ENCODE data around the gene CCDC192.
"Not testable (repeated sequence)": the region's sequence is repeated elsewhere in the genome, so short reads cannot be mapped to it uniquely, and the experiment has no call there.

Gene CCDC192, protein sequence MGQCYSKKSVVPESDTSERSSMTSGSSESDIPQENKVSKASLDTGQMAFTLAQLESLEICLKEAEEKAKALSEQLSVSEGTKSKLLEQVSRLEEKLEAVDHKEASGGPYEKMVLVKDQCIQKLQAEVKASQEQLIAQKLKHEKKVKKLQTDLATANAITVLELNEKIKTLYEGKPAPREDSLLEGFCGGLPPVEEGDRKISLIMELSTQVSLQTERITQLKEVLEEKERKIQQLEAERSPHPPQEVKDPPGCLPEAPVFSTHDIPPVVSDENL

DNA sequence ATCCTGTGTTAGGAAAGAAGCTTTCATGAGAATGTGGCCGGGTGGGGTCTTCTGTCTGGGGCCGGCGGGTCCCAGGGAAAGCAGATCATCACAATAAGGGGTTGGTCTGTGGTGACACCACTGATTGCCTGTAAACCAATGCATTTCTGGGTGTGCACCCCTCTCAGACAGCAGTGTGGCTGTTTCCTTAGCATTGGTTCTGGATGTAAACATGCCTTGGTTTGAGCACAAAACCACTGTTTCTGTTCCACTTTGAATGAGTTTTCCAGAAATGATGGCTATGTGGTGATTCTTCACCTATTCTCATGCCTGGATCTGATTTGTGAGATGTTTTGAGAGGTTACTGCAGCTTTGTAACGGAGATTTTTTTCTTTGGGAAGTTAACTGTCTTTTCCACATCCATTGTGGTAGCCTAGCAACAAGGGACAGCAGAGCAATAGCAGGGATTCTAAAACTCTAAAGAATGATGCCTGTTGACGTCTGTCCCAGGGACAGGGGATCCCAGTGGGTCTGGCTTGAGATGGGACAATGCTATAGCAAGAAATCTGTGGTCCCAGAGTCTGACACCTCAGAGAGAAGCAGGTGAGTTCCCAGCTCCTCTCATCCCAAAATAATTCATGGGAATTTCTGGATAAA lies at the start of gene CCDC192:
TSS of gene CCDC192 (plus strand) at position 466 of the 636 bp plus-strand sequence. CDS start at position 521, 55 bp downstream.
- DNase-seq (ENCODE audit: low spot score) = no peak

DNA sequence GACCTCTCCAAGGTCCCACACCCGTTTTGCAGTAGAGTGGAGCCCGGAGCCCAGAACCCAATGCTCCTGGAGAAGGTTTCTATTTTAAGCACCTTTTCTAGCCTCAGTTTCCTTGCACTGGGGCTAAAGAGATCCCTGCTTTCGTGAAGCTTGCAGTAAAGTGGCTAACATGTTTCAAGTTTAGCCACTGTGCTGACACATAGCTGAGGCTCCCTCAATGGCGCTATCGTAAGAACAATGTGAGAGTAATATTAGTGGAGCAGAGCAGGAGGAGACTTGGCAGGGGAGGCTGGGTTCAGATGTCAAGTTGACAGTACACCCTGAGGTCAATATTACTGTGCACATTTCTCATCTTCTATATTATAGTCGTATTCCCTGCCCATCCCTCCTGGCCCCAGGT lies 46.4 kb upstream of the CCDC192 start:
- no peak for DNase-seq (ENCODE audit: low spot score)

DNA sequence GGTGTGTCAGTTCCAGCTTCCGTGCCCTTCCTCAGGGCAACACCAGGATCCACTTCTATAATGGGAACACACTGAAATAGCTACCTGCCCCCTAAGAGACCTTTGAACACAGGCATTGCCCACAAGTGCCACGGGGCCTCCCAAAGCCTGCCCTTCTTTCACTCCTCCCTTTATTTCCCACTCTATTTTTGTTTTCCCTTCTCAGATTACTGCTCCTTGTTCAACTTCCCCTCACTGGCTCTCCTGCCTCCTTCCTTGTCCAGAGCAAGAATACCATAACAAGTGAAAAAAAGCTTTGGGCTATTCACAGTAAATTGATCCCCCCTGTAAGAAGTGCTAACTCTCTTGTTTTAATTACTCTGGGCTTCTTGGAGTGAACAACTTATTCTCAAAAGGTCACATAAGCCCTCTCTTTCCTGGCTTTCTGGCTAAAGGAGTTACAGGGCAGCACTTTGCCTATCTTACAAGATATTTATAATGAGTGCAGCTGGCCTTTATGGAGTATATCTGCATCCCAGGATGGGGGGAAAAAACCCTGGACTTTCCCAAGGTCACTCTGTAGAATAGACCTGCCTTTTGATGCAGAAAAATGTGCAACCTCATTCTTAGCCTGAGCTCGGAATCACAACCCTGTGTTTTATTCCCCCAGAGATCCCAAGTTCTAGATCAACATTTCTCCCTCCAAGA lies 43.0 kb upstream of the CCDC192 start:
- peak; percentile 14 for DNase-seq (ENCODE audit: low spot score)

DNA sequence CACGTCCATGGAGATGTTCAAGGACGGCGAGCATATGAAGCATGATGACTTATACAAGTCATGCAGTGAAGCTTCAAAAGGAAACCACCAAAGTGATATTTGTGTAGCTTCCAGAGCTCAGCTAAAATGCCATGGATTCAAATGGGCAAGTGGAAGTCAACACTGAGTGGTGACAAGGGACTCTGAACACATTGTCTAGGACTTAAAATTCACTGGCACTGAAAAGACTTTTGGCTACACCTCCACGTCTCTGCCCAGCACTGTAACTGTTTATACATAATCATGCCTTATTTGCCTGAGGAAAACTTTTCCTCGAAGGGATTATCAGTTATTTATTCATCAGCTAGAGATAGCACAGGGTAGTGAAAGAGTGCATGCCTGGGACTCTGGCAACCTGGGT lies 39.1 kb upstream of the CCDC192 start:
- DNase-seq (ENCODE audit: low spot score) = no peak

DNA sequence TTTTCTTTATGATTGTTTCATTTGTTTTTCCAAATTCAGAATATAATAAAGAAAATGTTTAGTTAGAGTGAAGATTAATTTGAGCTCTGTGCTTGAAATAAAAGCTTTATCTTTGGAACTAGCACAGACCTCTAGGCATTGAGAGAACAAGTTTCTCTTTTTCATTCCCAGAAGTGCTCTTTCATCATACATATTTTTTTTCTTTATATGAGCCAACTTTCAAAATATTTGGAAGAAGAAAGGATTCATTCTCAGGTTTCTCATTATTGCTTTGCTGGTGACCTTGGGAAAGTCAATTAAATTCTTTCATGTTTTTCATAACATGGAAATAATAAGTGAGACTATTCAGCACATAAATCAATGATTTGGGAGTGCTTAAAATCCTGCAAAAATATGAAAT lies 37.5 kb upstream of the CCDC192 start:
- DNase-seq (ENCODE audit: low spot score) = no peak

DNA sequence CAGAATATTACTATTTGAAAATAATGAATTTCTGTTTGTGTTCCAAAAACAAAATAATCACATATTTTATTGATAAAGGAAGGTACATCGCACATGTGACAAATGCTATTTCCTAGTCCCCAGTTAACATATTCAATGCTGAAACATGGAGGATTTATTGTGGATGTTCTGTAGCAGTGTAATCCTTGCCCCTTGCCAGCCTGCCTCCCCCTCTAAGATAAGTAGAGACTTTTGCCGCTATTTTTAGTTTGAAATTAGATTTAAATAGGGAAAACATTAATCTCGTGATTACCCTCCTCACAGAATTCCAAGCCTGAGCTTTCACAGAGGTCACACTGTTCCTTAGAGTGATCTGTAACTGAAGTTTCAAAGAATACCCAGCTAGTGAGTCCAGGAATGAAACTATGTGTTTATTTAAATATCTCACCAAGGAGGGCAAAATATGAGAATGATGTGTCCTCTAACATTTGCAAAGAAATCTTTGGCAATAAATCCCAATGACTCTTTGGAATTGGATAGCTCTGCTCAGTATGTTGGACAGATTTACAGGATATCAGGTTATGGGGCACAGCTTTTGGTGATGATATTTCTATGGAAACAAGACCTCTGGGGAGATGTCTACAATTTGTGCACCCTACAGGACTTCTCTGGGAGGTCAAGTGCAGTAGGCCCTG lies 37.0 kb upstream of the CCDC192 start:
- DNase-seq (ENCODE audit: low spot score) = no peak

DNA sequence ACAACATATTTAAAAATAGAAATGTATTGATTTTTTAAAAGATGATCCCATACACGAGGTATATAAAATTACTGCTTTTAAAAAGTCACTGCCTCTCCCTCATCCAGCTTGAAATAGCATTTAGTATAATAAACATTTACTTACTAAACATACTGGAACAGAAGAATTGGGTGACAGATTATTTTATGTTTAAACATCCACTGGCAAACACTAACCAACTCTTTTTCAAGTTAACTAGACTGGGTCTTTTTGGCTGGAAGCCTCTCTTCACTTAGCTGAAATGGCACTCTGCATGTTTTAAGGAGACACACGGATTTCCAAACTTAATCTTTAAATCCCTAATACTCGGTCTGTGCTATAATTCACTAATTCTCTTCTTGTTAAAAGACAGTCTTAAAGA lies 35.3 kb upstream of the CCDC192 start:
- no peak for DNase-seq (ENCODE audit: low spot score)

DNA sequence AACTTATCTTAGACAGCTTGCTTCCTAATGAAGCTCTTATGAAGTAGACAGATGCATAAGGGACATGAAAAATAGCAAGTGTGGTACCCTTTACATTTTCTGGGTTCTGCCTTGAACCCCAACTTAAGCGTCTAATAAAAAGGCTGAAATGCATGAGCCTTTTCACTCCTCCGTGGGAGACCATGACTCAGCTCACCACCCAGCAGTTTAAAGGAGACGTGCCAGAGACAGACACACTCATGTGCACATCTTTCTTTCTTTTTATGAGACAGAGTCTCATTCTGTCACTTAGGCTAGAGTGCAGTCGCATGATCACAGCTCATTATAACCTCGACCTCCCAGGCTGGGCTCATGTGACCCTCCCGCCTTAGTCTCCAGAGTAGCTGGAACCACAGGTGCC lies 32.0 kb upstream of the CCDC192 start:
- DNase-seq (ENCODE audit: low spot score) = no peak

DNA sequence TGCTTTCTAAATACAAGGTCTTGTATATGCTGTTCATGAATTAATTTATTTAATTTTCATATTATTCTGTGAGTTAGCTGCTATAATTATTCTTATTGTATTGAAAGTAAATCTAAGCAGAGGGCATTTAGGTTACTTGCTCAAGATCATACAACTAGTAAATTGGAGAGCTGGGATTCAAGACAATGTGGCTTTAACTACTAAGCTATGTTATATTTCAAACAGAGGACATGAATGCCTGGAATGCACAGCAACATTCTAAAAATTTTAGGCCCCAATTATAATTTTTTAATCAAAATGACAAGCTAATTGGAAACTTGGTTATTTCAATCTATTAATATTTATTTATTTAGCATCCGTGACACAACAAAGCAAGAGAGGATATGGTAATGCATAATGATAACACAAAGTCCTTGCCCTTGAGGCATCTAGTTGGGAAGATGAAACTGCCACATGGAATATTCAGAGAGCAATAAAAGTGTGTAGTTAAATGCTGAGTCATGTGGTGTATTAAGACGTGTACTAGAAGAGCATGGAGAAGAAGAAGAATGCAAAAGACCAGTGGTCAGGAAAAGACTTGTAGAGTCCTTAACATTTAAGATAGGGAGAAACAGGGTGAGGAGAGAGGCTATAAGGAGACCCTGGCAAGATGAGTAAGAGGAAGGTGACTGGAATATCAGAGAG lies 29.9 kb upstream of the CCDC192 start:
- no peak for DNase-seq (ENCODE audit: low spot score)

DNA sequence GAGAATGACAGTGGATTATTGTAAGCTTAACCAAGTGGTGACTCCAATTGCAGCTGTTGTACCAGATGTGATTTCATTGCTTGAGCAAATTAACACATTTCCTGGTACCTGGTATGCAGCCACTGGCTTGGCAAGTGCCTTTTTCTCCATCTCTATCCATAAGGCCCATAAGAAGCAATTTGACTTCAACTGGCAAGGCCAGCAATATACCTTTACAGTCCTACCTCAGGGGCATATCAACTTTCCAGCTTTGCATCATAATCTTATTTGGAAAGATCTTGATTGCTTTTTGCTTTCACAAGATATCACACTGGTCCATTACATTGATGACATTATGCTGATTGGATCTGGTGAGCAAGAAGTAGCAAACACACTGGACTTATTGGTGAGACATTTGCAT lies 26.2 kb upstream of the CCDC192 start:
- DNase-seq (ENCODE audit: low spot score) = not testable (repeated sequence)

DNA sequence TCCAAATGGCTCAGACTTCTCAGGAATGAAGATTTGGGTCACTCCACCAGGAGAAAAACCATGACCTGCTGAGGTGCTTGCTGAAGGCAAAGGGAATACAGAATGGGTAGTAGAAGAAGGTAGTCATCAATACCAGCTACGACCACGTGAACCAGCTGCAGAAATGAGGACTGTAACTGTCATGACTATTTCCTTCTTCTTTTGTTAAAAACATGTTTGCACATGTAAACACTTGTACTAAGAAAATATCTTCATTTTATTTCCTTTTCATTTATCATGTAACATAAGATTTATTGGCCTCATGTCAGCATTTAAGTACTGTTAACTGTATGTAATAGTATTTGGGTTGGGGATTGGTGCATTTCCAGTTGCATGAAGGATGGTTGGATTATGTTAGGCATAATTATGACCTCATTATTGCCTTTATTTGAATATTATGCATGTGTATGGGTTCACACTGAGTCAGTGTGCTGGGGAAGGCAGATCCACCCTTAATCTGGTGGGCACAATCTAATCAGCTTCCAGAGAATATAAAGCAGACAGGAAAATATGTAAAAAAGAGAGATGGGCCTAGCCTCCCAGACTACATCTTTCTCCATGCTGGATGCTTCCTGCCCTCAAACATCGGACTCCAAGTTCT lies 23.4 kb upstream of the CCDC192 start:
- not testable (repeated sequence) for DNase-seq (ENCODE audit: low spot score)

DNA sequence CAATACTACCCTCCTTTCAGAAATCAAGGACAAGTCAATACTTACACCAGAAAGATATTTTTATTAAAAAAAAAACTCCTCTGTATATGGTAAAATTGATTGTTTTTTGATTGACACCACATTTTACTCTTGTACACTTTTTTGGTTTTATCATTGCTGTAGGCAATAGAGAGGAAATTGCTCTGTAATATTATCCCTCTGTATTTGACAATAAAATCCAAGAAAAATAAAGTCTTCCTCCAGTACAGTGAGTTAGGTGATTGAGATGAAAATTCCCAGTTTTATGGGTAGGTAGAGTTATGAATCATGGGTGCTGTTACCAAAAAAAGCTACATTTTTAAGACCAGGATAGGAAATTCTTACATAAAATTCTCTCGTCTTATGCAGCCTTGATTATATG lies 22.6 kb upstream of the CCDC192 start:
- no peak for DNase-seq (ENCODE audit: low spot score)

DNA sequence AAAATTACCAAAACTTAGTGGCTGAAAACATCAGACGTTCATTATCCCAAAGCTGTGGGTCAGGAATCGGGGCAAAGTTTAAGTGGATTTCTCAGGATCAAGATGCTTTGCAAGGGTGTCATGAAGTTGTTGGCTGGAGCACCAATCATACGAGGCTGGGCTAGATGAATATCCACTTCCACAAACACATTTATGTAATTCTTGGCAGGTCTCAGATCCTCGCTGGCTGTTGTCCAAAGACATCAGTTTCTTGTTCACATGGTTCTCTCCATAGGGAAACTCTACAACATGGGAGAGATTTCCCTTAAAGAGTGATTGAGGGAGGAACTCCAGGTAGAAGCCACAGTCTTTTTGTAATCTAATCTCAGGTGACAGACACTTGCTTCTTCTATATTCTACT lies 20.2 kb upstream of the CCDC192 start:
- DNase-seq (ENCODE audit: low spot score) = no peak

DNA sequence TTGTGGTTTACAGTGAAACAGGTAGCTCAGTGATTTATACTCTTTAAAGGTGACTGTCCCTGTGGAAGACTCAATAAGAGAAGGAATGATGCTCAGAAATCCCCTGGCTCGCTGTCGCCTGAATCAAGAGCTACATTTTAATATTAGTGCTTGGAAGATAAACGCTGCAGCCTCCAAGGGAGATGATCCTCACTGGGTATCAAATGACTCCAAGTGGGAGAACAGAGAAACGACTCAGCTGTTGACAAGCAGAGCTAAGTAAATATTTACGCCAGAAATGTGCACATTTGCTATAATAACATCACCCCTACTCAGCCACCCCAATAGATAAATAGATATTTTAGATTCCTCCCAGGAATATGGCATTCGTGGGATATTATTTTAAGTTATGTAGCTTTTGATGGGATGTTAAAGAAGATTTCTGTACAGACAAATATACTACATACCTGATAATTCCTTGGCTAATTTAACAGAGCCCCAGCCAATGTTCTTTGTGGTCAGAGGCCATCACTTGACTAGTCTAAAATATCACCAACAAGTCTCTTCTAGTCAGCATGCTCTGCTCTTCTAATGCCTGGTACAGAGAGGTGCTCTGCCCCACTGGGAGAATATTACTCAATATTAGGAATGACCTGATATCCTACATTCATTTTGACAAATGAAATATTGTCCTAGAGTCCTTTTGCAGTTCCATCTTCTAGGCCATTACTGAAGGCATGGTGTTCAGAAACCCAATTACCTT lies 18.3 kb upstream of the CCDC192 start:
- no peak for DNase-seq (ENCODE audit: low spot score)

DNA sequence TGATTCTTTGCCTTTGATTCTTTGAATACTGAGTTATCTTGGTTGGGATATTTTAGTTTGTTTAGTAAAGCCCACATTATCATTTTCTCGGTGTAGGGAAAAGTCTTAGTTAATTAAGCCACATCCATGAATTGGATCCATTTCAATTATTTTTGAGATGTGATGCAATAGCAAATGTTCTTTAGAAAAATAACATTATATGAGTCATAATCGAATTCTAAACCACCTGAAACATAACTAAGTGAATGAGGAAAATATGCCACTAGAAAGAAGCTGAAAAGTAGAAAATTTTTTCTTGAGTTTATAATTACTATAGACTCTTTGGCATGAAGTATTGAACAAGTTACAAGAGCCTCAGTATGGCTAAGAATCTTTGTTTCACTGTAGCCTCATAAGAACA lies 17.5 kb upstream of the CCDC192 start:
- no peak for DNase-seq (ENCODE audit: low spot score)

DNA sequence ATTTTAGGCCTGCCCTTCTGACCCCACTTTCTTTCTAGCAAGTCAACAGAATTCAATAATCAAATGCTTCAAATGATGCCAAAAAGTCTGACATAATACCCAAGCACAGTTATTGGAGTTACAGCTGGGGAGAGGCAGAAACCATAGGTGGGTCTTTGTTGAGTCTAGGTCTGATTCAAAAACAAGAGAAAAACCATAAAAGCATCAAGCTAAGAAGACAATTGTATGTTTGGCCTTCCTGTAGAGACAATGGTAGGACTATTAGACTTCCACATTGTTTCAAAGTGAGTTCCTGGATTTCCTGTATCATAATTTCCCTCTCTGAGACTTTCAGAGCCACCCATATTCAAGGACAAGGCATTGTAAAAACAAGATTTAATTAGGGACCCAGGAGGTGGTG lies 16.8 kb upstream of the CCDC192 start:
- DNase-seq (ENCODE audit: low spot score) = no peak

DNA sequence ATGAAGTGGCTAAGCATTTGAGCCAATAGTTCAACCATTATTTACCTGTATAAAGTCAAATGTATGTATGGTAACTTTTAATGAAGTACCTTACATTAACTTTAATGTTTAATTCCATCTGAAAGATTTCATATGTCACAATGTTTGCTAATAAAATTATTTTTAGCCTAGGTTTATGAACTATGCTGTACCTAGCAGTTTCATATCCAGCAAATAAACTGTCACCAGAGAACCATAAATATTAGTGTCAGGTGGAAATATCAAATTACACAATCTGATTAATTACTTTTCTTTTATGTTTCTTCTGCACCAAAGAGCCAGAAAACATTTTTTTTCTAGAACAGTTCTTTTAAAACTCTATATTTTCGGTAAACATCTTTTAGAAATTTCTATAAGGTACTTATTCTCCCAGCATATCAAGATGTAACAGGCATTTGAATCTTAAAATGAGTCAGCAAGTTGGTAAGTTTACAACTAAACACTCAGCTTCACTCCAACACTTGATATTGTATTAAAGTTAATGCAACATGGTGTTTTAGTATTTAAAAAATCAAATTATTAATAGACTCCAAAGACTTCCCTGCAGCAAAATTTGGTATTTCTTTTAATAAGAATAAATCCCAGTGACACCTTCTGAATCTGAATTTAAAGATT lies 8.5 kb upstream of the CCDC192 start:
- DNase-seq (ENCODE audit: low spot score) = no peak

DNA sequence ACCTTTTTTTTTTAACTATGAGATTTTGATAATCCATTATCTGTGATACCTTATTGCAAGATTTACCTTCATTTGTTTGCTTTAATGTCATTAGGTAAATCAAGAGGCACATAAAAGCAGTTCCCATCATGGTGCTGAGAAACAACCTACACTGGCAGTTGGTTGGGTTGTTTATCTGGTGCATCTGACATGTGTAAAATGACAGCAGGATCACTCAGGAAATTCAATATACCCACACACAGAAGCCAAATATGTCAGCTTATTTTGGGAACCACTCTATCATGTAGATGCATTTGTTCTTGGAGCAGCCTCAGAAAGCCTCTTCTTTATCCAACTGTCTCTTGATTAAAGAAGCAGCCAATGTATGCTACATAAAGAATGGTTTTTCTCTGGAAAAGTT lies 7.8 kb upstream of the CCDC192 start:
- DNase-seq (ENCODE audit: low spot score) = no peak

DNA sequence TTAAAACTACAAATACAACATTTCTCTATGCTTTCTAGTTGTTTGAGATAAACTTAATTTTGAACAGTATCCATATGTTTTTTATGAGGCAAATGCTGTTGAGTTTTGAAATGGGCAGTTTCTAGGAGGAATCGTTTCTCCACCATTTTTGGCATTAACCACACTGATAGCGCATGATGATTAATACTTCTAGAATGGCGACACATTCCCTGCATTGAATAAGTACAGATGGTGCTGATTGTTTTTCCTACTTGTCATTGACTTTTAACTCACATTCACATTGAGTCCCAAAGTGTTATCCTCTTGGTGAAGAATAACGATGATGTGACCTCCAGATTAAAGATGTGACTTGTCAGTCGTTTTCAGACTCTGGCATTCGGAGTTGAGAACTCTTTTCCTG lies 6.5 kb upstream of the CCDC192 start:
- no peak for DNase-seq (ENCODE audit: low spot score)

DNA sequence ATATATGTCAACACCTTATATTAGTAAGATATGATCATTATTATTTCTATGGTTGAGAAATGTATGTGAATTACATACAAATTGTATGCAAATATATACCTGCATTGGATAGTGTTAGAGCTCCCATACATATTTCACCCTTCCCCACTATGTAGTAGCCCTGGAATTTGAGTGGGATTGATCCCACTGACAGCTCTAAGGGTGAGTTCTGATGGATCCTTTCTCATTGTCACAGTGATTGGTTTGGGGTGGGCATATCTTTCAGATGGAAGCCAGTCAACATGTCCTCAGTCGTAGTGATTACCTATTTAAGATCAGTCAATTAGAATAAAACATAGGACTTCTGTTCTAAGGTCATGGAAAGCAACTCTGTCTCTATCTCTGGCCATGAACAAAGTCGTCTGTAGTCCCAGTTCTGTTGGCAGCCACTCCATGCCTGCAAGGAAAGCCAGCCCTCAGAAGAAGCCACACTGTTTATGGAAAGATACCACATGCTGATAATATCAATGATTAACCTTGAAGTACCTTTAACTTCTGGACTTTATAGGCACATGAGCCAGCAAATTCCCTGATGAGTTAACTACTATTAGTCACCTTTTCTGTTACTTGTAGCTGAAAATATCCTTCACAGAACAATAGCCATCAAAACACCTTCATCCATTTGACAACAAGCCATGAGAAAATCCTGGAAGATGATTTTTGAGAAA lies 5.1 kb upstream of the CCDC192 start:
- peak; percentile 68 for DNase-seq (ENCODE audit: low spot score)

All from SW480 (cell line).